ENCODE measurements around the gene CACNA2D3.

The CACNA2D3 gene

DNA sequence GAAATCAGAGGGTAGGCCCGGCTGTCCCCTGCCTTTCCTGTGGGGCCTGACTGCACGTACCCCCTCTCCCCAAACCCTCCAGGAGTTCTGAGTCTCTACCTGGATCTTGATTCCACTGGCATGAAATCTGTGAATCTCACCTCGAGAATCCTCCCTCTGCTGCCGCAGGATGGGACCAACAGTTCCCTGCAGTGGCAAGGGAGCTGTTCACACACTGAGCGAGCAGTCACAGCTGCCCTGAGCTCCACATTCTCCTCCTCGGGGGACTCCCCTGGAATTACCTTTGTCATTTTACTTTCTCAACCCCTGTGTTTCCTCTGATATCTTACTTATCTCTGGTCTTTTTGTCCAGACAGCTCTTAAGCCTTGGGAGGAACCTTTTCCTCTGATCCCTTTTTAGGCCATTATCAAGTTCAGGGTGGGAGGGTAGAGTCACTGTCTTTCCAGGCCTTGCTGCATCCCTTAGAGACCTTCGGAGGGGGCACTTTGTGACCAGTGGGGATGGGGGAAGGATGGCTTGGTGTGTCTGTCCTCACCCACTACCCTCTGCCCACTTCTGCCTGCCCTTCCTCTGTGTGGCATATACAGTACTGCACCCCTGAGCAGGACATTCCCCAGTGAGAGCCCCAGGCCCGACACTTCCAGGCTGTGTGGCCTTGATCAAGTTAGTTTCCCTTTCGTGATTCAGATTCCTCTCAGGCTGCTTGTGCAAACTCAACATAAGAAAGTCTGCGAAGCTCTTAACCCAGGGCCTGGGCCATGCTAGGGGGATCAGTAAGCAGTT lies 42.0 kb downstream of the CACNA2D3 start:
- Histone ChIP-seq H3K4me3 (ENCODE audit: low read depth, low read length) (no peak overlapping the region), H3K27me3 (ENCODE audit: insufficient read depth, low read depth, severe bottlenecking) (no peaks in the 10 kb centered on the region), H3K36me3 (no peaks in the 10 kb centered on the region), H3K27ac (no peak overlapping the region), H3K9me3 (ENCODE audit: severe bottlenecking) (no peaks in the 10 kb centered on the region)
- TF ChIP-seq, protein P1, sequence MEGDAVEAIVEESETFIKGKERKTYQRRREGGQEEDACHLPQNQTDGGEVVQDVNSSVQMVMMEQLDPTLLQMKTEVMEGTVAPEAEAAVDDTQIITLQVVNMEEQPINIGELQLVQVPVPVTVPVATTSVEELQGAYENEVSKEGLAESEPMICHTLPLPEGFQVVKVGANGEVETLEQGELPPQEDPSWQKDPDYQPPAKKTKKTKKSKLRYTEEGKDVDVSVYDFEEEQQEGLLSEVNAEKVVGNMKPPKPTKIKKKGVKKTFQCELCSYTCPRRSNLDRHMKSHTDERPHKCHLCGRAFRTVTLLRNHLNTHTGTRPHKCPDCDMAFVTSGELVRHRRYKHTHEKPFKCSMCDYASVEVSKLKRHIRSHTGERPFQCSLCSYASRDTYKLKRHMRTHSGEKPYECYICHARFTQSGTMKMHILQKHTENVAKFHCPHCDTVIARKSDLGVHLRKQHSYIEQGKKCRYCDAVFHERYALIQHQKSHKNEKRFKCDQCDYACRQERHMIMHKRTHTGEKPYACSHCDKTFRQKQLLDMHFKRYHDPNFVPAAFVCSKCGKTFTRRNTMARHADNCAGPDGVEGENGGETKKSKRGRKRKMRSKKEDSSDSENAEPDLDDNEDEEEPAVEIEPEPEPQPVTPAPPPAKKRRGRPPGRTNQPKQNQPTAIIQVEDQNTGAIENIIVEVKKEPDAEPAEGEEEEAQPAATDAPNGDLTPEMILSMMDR (IDR thresholded peaks at IDR 0.05; ENCODE audit: low read depth, low read length): no peak
- no peak for DNase-seq

DNA sequence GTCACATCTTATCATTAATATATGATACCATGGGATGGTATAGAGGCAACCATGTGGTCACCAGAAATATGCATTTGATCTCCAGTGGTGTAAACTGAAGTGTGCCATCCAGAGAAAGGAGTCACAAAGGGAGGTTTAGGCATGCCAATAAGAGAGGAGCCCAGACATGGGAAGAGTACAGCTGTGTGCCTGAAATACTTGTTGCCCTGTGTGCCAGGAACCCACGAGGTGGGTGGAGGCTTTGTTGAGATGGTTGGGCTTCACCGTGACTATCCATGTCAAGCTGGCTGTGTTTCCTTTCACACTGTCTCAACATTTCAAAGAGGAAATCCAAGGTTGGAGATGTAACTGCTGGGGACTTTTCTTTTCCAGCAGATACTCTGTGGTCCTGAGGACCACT lies 43.5 kb downstream of the CACNA2D3 start:
- no peaks in the 10 kb centered on the region for H3K9me3 ChIP-seq (ENCODE audit: severe bottlenecking)
- H3K27me3 ChIP-seq (ENCODE audit: insufficient read depth, low read depth, severe bottlenecking): no peaks in the 10 kb centered on the region
- no peak for DNase-seq
- H3K4me3 ChIP-seq (ENCODE audit: low read depth, low read length): no peak overlapping the region
- no peaks in the 10 kb centered on the region for H3K36me3 ChIP-seq
- TF ChIP-seq, protein P1 (IDR thresholded peaks at IDR 0.05; ENCODE audit: low read depth, low read length): no peak
- H3K27ac ChIP-seq: no peak overlapping the region

DNA sequence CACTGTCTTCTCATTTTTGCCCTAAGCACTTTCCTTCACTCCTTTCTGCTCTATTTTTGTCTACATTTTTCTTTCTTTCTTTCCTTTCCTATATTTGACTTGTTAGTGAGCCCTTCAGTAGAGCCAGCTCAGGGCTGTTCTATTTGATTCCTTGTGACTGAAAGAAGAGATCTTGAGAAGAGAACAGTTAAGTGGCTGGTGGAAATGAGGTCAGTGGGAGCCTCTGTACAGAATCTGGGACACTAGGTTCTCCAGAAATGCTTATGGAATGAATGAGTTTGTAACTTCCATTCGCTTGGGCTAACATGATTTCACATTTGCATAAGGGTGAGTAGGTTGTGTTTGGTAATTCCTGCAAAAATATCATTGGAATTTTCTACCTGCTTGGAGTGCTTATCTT lies 45.6 kb downstream of the CACNA2D3 start:
- Histone ChIP-seq H3K9me3 (ENCODE audit: severe bottlenecking) (no peaks in the 10 kb centered on the region), H3K27ac (no peak overlapping the region), H3K27me3 (ENCODE audit: insufficient read depth, low read depth, severe bottlenecking) (no peaks in the 10 kb centered on the region), H3K36me3 (no peaks in the 10 kb centered on the region), H3K4me3 (ENCODE audit: low read depth, low read length) (no peak overlapping the region)
- TF ChIP-seq, protein P1 (IDR thresholded peaks at IDR 0.05; ENCODE audit: low read depth, low read length): no peak
- DNase-seq: no peak

DNA sequence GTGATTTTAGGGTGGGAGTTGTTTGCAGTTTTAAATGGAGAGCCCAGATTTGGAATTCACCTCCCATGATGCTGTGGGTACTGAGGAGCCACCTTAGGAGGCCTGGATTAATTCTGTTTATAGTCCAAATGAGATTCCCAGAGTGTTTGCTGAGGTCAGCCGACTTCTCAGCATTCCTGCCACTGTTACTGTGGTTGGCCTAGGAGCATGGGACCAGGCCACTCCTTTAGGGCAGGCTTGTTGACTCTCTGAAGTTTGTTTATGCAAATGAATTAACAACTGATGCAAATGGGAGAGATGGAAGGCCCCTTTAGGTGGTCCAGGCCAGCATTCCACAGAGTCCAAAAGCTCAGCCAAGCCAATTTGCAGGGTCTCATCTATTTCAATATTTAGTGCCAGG lies 46.1 kb downstream of the CACNA2D3 start:
- no peak for DNase-seq
- Histone ChIP-seq H3K4me3 (ENCODE audit: low read depth, low read length) (no peak overlapping the region), H3K27me3 (ENCODE audit: insufficient read depth, low read depth, severe bottlenecking) (no peaks in the 10 kb centered on the region), H3K36me3 (no peaks in the 10 kb centered on the region), H3K9me3 (ENCODE audit: severe bottlenecking) (no peaks in the 10 kb centered on the region), H3K27ac (no peak overlapping the region)
- TF ChIP-seq, protein P1 (IDR thresholded peaks at IDR 0.05; ENCODE audit: low read depth, low read length): no peak

DNA sequence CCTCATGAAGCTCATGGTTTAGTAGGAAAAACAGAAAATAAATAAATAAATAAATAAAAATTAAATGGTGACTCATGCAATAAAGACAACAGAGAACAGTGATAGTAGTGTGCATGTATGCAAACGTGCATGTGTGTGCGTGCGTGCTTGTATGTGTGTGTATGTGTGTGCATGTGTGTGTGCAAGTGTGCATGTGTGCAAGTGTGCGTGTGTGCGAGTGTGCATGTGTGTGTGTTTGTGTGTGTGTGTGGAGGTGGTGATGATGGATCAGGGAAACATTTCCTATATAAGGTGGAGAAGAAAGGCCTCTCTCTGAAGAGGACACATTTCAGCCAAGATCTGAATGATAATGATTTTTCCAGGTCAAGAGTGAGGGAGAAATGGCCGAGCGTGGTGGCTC lies 47.2 kb downstream of the CACNA2D3 start:
- Histone ChIP-seq H3K27me3 (ENCODE audit: insufficient read depth, low read depth, severe bottlenecking) (no peaks in the 10 kb centered on the region), H3K9me3 (ENCODE audit: severe bottlenecking) (no peaks in the 10 kb centered on the region), H3K4me3 (ENCODE audit: low read depth, low read length) (no peak overlapping the region), H3K36me3 (no peaks in the 10 kb centered on the region), H3K27ac (no peak overlapping the region)
- no peak for DNase-seq
- TF ChIP-seq, protein P1 (IDR thresholded peaks at IDR 0.05; ENCODE audit: low read depth, low read length): no peak

DNA sequence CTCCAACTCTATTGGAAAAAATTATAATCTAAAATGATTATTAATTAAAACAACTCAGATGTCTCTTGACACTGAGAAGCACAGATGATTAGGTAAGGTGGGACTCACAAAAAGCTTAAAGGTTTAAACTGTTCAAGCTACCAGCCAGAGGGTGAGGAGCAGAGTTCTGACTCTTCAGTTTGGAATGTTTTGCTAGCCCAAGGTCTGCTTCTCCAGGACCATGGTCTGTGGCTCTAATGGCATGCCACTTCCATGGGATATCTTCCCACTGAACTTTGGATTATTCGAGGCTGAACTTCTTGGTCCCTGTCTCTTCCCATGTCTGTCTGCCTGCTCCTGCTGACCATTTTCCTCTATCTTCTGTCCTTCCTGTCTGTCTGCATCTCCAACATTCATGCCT lies 49.2 kb downstream of the CACNA2D3 start:
- TF ChIP-seq, protein P1 (IDR thresholded peaks at IDR 0.05; ENCODE audit: low read depth, low read length): no peak
- H3K4me3 ChIP-seq (ENCODE audit: low read depth, low read length): no peak overlapping the region

More for the DNA sequence above, 49.2 kb downstream of the CACNA2D3 start:
- H3K36me3 ChIP-seq: no peaks in the 10 kb centered on the region
- no peaks in the 10 kb centered on the region for H3K9me3 ChIP-seq (ENCODE audit: severe bottlenecking)
- H3K27me3 ChIP-seq (ENCODE audit: insufficient read depth, low read depth, severe bottlenecking): no peaks in the 10 kb centered on the region
- no peak overlapping the region for H3K27ac ChIP-seq
- DNase-seq: no peak

Data from WERI-Rb-1 (cell line).